Measurements from ENCODE around the gene GPR171.

GRCh38 chr3:151171145-151171757, 31.8 kb downstream of the GPR171 start:
- TF ChIP-seq CTCF (IDR thresholded peaks at IDR 0.05 in 4 of 5, conservative IDR thresholded peaks at IDR 0.05 in 1 of 5) = no peak
- TF ChIP-seq POLR2A (IDR thresholded peaks at IDR 0.05) = no peak

All from gastrocnemius medialis (tissue), 4 donors.